ENCODE measurements around the gene MT1F. TPM values are rescaled to one million over a fixed set of nuclear protein-coding genes. Genes with fewer than 3 reads are reported as not detected.

MT1F gene
- total RNA-seq, 1 donor from 2014 or later = 36.6 TPM

DNA sequence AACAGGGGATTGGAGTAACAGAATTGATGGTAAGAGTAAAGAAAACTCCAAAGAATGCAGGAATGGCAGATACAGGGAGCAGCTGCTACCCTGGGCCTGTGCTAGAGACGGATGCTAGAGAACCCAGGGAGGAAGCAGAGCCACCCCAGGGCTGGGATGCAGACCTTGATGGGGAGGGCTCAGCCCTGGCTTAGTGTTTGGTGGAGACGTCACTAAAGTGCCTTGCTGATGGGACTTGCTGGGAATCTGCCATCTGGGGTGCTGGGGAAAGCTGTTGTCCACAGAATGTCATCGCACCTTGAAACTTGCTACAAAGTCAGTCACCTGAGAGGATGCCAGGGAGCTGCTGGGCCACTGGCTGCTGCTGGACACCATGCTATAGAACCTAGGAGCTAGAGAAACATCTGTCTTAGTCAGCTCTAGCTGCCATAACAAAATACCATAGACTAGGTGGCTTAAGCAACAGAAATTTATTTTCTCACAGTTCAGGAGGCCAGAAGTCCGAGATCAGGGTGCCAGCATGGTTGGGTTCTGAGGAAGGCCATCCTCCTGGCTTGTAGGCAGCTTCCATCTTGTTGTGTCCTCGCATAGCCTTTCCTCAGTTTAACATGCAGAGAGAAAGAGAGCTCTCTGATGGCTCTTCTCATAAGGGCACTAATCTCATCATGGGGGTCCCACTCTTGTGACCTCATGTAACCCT is 39.8 kb downstream of the MT1F start:
- no peak for DNase-seq (ENCODE audit: low spot score)

GRCh38 chr16:56700195-56700594 is 42.4 kb downstream of the MT1F start:
- no peak for DNase-seq (ENCODE audit: low spot score)

DNA sequence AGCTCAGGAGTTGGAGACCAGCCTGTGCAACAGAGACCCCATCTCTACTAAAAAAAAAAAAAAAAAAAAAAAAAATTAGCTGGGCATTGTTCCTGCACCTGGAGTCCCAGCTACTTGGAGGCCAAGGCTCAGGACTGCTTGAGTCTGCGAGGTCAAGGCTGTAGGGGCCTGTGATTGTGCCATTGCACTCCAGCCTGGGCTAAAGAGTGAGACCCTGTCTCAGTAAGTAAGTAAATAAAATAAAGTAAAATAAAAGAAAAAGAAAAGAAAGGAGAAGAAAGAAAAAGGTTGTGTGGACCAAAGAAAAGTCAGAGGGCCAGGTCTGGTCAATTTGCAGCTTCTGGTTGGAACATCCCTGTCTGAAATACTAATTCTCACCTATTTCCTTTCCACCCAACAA is 42.9 kb downstream of the MT1F start:
- DNase-seq (ENCODE audit: low spot score) = no peak

GRCh38 chr16:56701534-56701933 is 43.8 kb downstream of the MT1F start:
- no peak for DNase-seq (ENCODE audit: low spot score)

DNA sequence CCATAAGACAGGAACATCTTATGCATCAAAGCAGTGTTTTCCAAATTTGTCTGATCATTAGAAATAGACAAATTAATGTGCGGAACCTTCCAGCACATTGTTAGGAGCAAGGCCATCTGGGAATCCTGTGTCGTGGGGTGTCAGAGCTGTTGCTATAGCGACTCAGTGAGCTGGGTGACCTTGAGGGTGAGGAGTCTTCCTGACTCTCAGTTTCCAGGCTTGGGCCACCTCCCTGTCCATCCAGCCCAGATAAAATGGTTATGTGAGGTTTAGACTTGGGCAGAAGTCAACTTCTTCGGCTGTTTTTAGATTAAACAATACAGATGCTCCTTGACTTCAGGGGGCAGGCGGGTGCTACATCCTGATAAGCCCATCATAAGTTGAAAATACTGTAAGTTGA is 45.1 kb downstream of the MT1F start:
- no peak for DNase-seq (ENCODE audit: low spot score)

Other genes with a start within 250 kb of the MT1F start
- 121 TPM for gene AMFR, start 232.4 kb upstream of the MT1F start, total RNA-seq
- 80.9 TPM for gene NUDT21, start 206.6 kb upstream of the MT1F start, total RNA-seq
- gene OGFOD1, start 206.4 kb upstream of the MT1F start, total RNA-seq = 34.2 TPM
- gene BBS2, start 137.9 kb upstream of the MT1F start, total RNA-seq = 42.7 TPM
- not detected for gene MT4, start 92.9 kb upstream of the MT1F start, total RNA-seq
- gene MT3, start 68.4 kb upstream of the MT1F start, total RNA-seq = 1.4 TPM
- gene MT2A, start 49.4 kb upstream of the MT1F start, total RNA-seq = 157 TPM
- 137 TPM for gene MT1E, start 32.2 kb upstream of the MT1F start, total RNA-seq
- 4.6 TPM for gene MT1M, start 25.3 kb upstream of the MT1F start, total RNA-seq
- 1.9 TPM for gene MT1A, start 19.3 kb upstream of the MT1F start, total RNA-seq
- gene MT1B, start 6.1 kb upstream of the MT1F start, total RNA-seq = not detected
- gene MT1G, start 10.1 kb downstream of the MT1F start, total RNA-seq = 55.2 TPM
- 2.9 TPM for gene MT1H, start 11.9 kb downstream of the MT1F start, total RNA-seq
- 75.1 TPM for gene MT1X, start 24.5 kb downstream of the MT1F start, total RNA-seq
- 26.4 TPM for gene NUP93, start 72.2 kb downstream of the MT1F start, total RNA-seq
- 0.20 TPM for gene SLC12A3, start 207.2 kb downstream of the MT1F start, total RNA-seq